Peyer's patch (tissue), 4 donors: ENCODE measurements around the gene KCNK4. TPM values are rescaled to one million over a fixed set of nuclear protein-coding genes. Genes with fewer than 3 reads are reported as not detected.

Experiments used
- DNase-seq, 3 donors: peaks; one replicate each; pipeline ENCODE4 v3.0.0-alpha.2; 2017 to 2019
- H3K27ac ChIP-seq, 4 donors: fragments of 200-600 bp; sonication (generic); one replicate each; pipeline ENCODE4 v1.5.1; 2016 to 2019
- H3K27me3 ChIP-seq, 2 donors: fragments of 200-600 bp; sonication (generic); one replicate each; pipeline ENCODE4 v1.5.1; 2019
- H3K36me3 ChIP-seq, 3 donors: fragments of 200-600 bp; sonication (generic); one replicate each; pipeline ENCODE4 v1.5.1; 2016 to 2019
- H3K4me1 ChIP-seq, 4 donors: fragments of 200-600 bp; sonication (generic); one replicate each; pipeline ENCODE4 v1.5.1; 2016 to 2019
- H3K4me3 ChIP-seq, 4 donors: fragments of 200-600 bp; sonication (generic); 1 replicate in 3 of 4; 2 replicates in 1 of 4; pipeline ENCODE4 v1.5.1; 2016 to 2019; ENCODE audit warnings: mild to moderate bottlenecking in 1 of 4
- H3K9me3 ChIP-seq, 4 donors: fragments of 200-600 bp; sonication (generic); one replicate each; pipeline ENCODE4 v1.5.1; 2016 to 2019; ENCODE audit warnings: mild to moderate bottlenecking in 1 of 4
- POLR2A ChIP-seq, 2 donors: fragments of 450-650 bp; IDR thresholded peaks; one replicate each; pipeline ENCODE4 v1.5.1; 2017; ENCODE audit warnings: antibody characterized with exemption in 2 of 2, mild to moderate bottlenecking in 2 of 2, moderate library complexity in 2 of 2
- total RNA-seq, 4 donors: library from RNA; depleted of rRNA; stranded (reverse); fragments of >200 nt; gene quantifications; one replicate each; pipeline ENCODE4 v1.1.0, GENCODE V29; 2016
- TF ChIP-seq, protein P1 (sequence below), 6 experiments: fragments of 450-650 bp in 4 of 6; fragments of 200-600 bp in 2 of 6; sonication (generic) in 1 of 6; IDR thresholded peaks; one replicate each; pipeline ENCODE4 v1.5.1; 2017 to 2019; ENCODE audit warnings: antibody characterized with exemption in 6 of 6, mild to moderate bottlenecking in 3 of 6, moderate library complexity in 1 of 6

KCNK4 gene
- total RNA-seq, 4 donors from 2014 or later = not detected

- no peak for TF ChIP-seq POLR2A (IDR thresholded peaks at IDR 0.05)
- TF ChIP-seq, protein P1, sequence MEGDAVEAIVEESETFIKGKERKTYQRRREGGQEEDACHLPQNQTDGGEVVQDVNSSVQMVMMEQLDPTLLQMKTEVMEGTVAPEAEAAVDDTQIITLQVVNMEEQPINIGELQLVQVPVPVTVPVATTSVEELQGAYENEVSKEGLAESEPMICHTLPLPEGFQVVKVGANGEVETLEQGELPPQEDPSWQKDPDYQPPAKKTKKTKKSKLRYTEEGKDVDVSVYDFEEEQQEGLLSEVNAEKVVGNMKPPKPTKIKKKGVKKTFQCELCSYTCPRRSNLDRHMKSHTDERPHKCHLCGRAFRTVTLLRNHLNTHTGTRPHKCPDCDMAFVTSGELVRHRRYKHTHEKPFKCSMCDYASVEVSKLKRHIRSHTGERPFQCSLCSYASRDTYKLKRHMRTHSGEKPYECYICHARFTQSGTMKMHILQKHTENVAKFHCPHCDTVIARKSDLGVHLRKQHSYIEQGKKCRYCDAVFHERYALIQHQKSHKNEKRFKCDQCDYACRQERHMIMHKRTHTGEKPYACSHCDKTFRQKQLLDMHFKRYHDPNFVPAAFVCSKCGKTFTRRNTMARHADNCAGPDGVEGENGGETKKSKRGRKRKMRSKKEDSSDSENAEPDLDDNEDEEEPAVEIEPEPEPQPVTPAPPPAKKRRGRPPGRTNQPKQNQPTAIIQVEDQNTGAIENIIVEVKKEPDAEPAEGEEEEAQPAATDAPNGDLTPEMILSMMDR (IDR thresholded peaks at IDR 0.05) = no peak
- Histone ChIP-seq H3K9me3 (no peaks in the 10 kb centered on the region), H3K4me1 (peaks cover 7 to 57% (median 12%) of the 10 kb centered on the region in 4 donors), H3K4me3 (no peak overlapping the region), H3K36me3 (peaks cover 0 to 75% (median 0%) of the 10 kb centered on the region in 3 donors), H3K27ac (peak overlapping the region in 1 of 4 donors; percentile 30), H3K27me3 (no peaks in the 10 kb centered on the region)
- DNase-seq = no peak
Observed at GRCh38 chr11:64264371-64264852, 26.7 kb upstream of the KCNK4 start.

DNA sequence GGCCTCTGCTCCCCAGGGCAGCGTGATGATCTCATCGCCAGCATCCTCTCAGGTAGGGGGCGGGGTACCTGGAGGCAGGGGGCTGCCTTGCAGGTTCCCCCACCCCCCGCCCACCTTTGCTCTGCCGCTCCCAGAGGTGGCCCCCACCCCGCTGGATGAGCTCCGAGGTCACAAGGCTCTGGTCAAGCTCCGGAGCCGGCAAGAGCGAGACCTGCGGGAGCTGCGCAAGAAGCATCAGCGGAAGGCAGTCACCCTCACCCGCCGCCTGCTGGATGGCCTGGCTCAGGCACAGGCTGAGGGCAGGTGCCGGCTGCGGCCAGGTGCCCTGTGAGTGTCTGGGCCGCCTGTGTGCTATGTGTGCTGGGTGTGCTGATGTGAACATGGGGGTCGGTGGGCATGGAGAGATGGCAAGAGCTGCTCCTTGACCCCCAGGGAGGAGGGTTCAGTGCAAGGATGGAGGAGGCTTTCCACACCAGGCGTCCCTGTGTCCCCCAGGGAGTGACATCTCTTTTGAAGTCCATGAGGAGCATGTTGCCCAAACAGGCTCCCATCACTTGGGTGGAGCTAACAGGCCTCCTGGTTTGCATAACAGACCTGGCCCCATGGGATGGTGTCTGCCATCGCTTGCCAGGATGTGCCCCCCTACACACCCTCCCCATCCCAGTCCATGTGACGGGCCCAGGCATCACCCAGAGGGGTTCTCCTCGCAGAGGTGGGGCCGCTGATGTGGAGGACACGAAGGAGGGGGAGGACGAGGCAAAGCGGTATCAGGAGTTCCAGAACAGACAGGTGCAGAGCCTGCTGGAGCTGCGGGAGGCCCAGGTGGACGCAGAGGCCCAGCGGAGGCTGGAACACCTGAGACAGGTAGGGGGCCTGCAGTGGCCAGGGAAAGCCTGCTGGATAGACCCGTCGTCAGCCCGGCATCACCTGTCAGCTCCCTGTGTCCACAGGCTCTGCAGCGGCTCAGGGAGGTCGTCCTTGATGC lies 25.6 kb upstream of the KCNK4 start:
- Histone ChIP-seq H3K27ac (peak overlapping the region in 1 of 4 donors; percentile 30), H3K36me3 (peaks cover 0 to 66% (median 0%) of the 10 kb centered on the region in 3 donors), H3K9me3 (no peaks in the 10 kb centered on the region), H3K4me1 (peaks cover 7 to 57% (median 12%) of the 10 kb centered on the region in 4 donors), H3K27me3 (no peaks in the 10 kb centered on the region), H3K4me3 (no peak overlapping the region)
- no peak for DNase-seq
- TF ChIP-seq POLR2A (IDR thresholded peaks at IDR 0.05) = no peak

- no peak overlapping the region for H3K4me3 ChIP-seq
- H3K9me3 ChIP-seq = no peaks in the 10 kb centered on the region
- TF ChIP-seq POLR2A (IDR thresholded peaks at IDR 0.05) = no peak
- TF ChIP-seq, protein P1 (IDR thresholded peaks at IDR 0.05) = no peak
- peak overlapping the region in 1 of 4 donors; percentile 39 for H3K27ac ChIP-seq
- H3K4me1 ChIP-seq = peaks cover 7 to 57% (median 12%) of the 10 kb centered on the region in 4 donors
- H3K27me3 ChIP-seq = no peaks in the 10 kb centered on the region
- no peak for DNase-seq
- peaks cover 0 to 60% (median 0%) of the 10 kb centered on the region in 3 donors for H3K36me3 ChIP-seq
Observed at GRCh38 chr11:64266339-64266738, 24.8 kb upstream of the KCNK4 start.

GRCh38 chr11:64267207-64267945 lies 23.7 kb upstream of the KCNK4 start:
- TF ChIP-seq, protein P1 (IDR thresholded peaks at IDR 0.05) = no peak
- TF ChIP-seq POLR2A (IDR thresholded peaks at IDR 0.05) = no peak
- peak overlapping the region in 3 of 4 donors; percentile 90 to 98 (median 96) for H3K27ac ChIP-seq
- peaks cover 7 to 65% (median 12%) of the 10 kb centered on the region in 4 donors for H3K4me1 ChIP-seq
- H3K27me3 ChIP-seq = no peaks in the 10 kb centered on the region
- no peak overlapping the region for H3K4me3 ChIP-seq
- DNase-seq = peak in 1 of 3 donors; percentile 67
- peaks cover 0 to 49% (median 0%) of the 10 kb centered on the region in 3 donors for H3K36me3 ChIP-seq
- no peaks in the 10 kb centered on the region for H3K9me3 ChIP-seq

DNA sequence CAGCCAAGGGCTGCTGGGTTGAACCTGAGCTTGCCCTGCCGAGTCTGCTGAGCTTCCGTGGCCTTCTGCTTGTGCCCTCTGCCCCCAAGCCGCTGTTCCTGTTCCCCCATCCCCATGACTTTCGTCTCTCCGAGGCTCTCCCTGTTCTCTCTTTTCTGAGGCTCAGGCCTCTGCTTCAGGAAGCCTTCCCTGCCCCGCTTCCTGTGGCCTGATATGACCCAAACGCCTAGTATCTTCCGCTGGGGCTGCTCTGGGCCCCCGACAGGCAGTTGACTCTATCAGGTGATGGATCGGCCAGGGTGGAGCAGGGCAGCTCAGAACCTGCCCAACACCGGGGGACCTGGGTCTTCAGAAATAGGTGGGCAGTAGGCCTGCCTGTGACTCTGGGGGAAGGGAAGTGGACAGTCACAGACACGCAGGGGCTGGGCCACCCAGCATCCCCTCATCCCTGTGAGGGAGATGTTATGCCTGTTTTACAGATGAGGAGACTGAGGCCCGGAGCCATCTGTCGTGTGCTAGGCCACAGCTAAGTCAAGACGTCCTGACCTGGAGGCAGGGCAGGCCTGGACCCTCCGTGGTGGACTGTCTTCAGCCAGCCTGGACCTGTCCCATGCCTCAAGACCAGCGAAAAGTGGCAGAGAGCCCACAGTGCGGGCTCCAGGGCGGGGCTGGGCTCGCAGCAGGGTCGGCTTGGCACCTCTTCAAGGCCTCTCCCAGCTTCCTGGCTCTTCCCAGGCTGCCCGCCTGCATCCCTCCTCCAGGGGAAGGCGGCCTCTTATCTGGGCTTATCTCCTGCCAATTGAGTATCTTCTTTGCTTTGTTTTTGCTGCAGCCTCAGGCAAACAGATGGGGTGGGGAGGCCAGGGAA lies 22.8 kb upstream of the KCNK4 start:
- H3K4me1 ChIP-seq = peaks cover 7 to 71% (median 12%) of the 10 kb centered on the region in 4 donors
- H3K36me3 ChIP-seq = peaks cover 0 to 40% (median 0%) of the 10 kb centered on the region in 3 donors
- H3K9me3 ChIP-seq = no peaks in the 10 kb centered on the region
- H3K27ac ChIP-seq = peak overlapping the region; percentile 90 to 98 (median 94)
- DNase-seq = peak in 2 of 3 donors; percentile 73 to 81
- H3K4me3 ChIP-seq = peak overlapping the region; percentile 62 to 87 (median 78)
- H3K27me3 ChIP-seq = no peaks in the 10 kb centered on the region
- peak in 1 of 2 donors; percentile 35 for TF ChIP-seq POLR2A (IDR thresholded peaks at IDR 0.05)
- TF ChIP-seq, protein P1 (IDR thresholded peaks at IDR 0.05) = peak in 2 of 6 experiments; percentile 18 to 26
